CD4-positive, alpha-beta T cell treated with Interleukin-17A for 4 hours (primary cell): Measurements from ENCODE around the gene TRIM45.
A peak's percentile ranks its signal among the peaks of the same experiment; 100 is the strongest.
"Not testable (repeated sequence)": the region's sequence is repeated elsewhere in the genome, so short reads cannot be mapped to it uniquely, and the experiment has no call there.

Experiments used
- DNase-seq: peaks from one replicate; pipeline ENCODE4 v3.0.0-alpha.2; 2020; ENCODE audit warnings: mixed read lengths

Gene TRIM45

DNA sequence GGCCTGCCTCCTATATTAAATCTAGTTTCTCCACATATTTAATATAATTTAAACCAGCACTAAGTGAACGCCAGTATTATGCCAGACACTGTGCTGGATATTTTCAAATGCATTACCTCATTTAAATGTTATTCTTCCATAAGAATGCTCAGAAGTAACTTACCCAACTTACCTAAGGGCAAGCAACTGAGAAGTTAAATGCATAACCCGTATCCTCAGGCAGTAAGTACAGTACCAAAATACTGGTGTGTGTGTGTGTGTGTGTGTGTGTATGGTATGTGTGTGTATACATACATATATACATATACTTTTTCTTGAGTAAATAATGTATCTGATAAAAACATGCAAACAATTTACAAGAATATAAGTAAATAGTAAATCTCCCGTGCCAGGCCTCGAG lies 9.0 kb upstream of the TRIM45 start:
- no peak for DNase-seq

DNA sequence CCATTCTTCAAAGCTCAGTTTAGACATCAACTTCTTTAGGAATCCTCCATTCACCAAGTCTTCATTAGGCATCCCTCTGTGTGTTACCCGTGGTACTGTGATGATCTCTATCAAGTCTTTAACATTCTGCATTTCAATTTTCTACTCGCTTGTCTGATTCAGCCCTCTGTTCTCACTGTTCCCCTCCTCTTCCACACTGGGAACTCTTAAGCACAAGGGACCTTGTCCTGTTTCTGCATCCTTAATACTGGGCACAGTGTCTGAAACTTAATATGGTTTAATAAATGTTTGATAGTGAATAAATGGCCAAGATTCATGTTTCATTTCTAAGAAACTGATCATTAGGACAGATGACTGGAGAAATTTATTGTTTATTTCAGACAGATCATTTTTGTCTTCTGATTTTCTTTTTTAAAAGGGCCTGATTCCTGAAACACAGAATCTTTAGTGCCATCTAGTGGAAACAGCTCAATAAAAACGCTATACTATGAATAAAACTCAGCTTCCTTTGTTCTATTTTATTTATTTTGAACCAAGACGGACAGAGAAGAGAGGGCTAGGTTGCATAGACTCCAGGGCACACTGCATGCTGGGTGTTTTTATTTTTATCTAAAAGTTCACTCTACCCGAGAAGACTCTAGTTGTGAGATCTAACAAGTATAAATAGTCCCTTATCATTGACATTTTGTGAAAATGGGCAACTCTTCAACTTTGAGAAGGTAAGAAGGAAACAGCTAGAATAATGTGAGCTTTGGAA lies 7.0 kb upstream of the TRIM45 start:
- no peak for DNase-seq

DNA sequence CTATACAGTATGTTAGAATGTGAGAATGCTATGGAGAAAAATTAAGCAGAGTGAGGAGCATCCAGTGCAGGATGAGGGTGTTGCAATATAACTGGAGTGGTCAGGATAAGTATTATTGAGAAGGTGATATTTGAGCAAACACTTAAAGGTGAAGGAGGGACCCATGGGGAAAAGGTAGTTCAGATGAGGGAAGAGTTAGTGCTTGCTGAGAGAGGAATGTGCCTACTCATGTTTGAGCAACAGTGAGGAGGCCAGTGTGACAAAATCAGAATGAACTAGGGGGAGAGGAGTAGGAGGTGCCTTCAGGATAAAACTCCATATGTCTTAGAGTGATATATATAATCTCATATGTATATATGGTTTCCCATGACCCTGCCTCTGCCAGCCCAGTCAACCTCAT lies 6.2 kb upstream of the TRIM45 start:
- DNase-seq: no peak

DNA sequence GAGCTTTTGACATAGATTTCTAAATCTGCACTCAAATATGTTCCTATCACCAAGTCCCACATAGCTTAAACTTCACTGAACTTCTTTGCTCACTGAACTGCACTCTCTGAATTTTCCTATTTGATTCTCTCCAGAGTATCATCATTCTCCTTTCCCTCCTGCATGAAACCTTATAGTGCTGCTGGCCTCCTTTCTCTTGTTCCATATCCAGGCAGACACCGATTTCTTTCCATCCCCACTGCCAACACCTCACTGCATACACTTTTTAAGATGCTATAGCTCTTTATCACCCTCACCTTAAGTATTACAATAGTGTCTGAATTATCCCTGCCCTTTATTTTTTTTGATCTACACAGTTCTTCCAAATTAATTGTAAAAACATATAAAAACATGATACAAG lies 3.1 kb upstream of the TRIM45 start:
- DNase-seq: no peak

DNA sequence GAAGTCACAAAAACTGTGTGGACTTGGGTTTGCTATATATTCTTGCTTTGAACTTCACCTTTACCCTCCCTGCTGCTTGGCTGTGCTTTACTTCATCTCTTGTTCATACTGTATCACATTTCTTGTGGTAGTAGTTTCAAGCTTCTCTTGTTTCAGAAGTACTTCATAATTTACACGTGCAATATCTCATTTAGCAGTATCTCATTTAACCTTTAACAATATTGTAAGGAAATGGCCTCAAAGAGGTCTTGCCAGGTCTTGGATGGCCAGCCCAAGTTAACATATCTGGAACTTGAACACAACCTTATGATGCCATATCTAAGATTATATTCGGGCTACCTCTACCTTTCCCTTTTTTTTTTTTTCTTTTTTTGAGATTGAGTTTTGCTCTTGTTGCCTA lies 1.7 kb upstream of the TRIM45 start:
- no peak for DNase-seq

DNA sequence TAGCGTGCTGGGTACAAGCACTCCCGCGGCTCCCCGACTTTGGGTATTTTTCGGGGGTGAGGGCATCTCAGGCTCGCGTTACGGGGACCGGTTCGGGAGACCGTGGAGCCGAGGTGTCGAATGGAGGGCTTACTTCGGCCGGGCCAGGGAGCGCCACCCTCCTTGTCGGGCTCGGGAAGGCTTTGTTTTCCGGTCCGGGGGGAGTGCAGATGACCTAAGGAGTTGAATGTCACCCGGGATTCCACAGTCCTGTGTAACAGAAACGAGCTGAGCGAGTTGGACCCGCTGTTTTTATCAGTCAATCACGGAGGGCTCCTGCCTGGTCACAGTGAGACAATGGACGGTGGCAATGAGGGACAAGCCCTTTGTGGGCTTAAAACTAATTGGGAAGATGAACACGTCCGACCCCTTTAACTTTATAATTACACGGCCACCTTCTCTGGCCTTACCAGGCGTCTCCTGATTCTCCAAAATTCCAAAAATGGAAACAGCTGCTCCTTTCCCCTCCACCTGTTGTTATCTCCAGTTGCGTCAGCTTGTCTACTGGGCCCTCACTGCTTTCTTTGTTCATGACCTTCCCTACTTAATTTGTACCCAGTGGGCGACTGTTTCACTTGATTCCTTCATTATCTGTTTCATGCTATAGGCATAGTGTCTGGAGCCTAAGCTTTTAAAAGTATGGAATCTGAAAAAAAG lies 929 bp upstream of the TRIM45 start:
- no peak for DNase-seq

DNA sequence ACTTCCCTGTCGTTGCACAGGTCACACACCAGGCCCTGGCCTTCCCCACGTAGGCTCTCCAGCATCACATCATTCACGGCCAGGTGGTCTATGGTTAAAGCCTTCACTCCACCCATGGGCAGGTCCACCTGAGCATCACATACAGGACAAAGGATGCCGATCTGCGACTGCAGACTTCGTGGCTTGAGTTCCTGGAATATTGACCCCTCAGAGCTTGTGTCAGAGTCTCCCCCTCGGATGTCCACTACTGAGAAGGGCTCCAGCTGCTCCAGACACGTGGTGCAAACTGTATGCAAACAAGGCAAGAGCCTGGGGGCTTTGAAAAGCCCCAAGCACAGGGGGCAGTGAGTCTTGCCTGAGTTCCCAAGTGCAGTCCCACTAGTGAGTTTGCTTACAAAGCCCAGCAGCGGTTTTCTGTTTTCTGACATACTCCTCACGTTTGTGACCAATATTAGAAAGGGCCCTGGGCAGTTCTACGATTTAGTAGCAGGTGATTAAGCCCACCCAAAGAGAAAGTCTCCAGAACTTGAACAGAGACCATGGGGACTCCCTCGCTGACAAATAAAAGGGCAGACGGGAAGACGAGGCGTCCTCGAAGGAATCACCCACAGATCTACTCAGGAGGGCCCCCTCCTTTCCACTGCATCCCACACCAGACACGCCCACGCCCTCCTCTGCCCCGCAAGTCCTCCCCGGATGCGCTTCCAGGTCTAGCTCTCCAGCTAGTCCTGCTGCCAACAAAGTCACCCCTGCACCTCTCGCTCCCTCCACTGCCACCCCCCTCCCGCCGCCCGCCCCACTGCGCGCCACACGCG lies 568 bp downstream of the TRIM45 start:
- no peak for DNase-seq

DNA sequence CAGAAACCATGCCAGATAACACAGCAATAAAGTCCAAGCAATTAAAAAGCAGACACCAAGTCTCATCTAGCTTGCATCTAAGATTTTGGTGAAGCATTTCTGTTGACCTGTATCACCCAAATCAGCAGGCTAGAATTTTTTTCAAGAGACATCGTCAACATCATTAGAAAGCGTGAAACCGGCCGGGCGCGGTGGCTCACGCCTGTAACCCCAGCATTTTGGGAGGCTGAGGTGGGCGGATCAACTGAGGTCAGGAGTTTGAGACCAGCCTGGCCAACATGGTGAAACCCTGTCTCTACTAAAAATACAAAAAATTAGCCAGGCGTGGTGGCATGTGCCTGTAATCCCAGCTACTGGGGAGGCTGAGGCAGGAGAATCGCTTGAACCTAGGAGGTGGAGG lies 2.4 kb downstream of the TRIM45 start:
- not testable (repeated sequence) for DNase-seq

DNA sequence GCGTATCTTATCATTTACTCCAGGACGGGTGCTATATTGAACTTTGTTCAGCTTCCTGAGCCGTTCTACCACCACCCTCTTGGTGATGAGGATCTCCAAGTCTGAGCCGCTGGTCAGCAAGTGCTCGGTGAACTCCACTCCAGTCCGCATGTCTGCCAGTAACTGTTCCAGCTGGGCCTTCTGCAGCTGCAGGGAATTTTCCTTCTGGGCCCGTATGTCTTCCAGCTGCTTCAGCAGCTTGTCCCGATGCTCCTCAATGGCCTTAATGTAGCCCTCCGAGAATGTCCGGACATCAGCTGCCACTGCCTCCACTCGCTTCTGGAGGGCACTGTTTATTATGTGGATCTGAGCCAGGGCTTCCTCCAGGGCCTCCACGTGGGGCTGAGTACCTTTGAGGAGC lies 3.4 kb downstream of the TRIM45 start:
- DNase-seq: no peak

DNA sequence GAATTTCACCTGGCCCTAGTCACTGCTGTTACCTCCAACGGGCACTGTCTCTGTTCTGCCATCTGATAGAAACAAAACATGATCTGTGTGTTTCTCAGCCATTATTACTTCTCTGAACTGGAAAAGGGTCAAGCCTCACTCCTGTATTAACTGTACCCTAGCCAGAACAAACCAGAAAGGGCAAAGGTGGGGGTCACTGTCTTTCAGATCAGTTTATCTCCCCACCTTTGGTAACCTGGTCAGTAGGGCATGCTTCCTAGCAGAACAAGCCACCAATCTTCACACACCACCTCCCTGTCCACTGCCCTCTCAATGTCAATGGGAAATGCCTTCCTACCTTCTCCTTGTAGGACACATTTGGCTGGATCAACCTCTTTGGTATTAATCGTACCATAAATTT lies 3.9 kb downstream of the TRIM45 start:
- DNase-seq: no peak

DNA sequence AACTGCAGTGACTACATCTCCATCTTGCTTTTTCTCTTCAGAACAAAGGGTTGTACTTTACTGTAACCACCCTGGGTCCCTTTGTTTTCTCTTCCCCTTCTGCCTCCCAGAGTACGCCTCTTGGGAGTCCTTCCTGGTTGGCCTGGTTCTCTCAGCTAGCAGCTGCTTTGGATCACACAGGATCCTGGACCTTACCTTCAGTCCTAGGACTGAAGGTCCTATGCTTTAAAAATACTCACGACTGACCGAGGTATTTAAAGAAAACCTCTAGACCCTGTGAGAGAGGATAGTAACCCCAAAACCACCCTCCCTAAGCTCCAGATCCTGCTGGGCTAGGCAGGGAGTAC lies 4.8 kb downstream of the TRIM45 start:
- no peak for DNase-seq

DNA sequence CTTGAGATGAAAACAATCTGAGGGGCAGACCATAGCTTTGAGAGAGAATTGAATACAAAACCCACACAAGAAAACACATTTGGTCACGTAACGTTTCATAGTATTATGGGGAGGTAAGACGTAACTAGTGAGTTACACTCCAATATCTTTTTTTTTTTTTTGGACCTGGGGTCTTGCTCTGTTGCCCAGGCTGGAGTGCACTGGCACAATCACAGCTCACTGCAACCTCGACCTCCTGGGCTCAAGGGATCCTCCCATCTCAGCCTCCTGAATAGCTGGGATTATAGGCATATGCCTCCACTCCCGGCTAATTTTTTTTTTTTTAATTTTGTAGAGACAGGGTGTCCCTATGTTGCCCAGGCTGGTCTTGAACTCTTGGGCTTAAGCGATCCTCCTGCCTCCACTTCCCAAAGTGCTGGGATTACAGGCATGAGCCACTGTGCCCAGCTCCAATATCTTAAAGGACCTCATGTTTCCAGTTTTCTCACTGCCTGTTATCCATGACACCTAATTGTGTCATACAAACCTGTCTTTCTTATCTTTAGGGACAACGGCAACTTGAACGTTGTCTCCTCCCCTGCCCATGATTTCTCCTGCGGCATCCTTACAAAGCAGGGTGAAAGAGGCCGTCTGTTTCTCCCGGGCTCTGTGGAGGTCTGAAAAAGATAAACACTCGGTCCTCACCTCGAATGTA lies 5.3 kb downstream of the TRIM45 start:
- DNase-seq: no peak

DNA sequence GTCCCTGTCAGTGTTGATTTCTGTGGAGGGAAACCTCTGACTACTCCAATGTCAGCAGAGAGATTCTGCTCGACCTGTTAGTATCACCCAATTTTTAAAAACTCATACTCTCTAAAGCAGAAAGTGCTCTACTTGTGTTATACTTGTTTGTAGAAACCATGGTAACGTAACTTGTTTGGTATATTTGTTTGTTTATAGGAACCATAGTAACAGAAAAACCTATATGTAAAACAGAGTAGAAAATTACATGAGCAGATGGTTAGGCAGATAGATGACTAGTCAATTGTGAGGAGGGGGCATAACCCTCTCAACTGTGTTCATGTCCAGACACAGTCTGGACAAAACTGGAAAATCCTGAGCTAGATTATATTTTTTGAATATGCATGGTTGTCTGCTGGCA lies 6.7 kb downstream of the TRIM45 start:
- DNase-seq: no peak

DNA sequence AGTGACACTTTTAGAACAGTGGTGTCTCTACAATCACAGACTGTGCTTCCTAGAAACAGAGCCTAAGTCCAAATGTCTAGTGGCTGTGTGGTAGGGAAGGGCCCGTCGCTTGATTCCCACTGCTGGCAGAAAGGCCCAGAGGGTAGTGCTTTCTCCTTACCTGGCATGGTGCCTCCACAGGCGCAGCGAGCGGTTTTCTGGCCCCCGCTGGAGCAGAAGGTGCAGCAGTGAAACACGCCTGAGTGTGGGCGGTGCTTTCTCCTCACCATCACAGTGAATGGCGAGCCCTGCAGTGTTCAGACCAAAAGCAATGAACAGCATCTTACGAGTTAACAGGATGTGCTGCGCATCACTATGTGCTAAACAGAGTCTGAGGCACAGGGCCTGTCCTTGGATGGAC lies 8.3 kb downstream of the TRIM45 start:
- no peak for DNase-seq

DNA sequence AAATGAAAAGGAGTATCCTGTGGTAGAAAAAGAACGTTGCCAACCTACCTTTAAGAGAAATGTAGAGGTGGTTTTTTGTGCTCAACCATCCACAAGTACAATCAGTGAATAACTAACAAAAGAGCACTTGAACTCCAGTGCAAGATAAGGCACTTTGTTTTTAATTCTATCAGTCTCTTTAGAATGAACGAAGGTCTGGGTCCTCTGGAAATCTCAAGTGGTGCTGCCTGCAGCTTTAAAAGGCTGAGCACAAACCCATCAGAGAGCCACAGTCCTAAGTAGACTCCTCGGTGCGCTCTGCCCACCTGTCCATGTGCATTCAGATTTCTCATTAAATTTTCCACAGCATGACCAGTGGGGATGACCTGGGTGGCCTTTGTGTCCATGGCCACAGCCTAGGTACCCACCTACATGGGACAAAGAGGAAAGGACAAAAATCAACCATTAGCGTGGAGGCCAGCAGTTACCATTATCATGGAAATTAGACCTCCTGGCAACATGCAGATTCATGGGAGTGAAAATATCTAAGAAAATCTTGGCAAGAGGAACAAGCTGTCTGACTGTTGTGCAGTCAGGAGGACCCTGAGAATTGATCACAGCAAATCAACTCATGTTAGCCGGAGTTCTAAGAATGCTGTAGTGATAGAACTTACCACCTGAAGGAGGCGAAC lies 9.4 kb downstream of the TRIM45 start:
- DNase-seq: no peak

DNA sequence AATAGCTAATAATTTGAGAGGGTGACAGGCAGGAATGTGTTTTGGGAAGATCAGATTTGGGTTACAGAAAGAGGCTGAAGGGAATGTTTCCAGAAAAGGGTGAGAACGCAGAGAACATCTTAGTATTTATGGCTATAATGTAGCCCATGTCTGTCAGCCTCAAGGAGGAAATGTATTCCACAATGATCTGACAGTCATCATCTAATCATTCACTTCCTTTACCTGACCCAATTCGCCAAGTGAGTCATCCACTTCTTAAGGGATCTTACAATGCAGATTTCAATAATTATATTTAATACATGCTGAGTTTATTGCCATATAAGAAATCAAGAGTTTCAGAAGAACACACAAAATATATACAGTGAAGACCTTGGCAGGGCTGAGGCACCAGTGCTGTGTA lies 10.8 kb downstream of the TRIM45 start:
- no peak for DNase-seq

DNA sequence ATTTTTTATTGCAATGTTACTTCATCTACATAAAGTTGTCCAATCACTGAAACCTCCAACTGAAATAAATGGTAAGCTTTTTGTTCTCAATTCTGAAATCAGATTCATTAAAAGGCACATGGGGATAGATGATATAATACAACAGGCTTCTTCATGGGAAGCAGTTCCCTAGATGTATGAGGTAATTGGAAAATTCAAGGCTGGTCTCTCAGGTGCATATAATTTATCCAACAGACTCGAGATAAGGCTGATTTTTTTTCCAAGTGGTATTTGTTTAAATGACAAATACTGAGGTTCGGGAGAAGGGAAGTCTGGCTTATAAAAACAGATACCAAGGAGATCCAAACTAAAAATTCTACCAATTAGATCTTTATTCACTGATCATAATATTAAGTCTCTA lies 14.2 kb downstream of the TRIM45 start:
- DNase-seq: no peak

DNA sequence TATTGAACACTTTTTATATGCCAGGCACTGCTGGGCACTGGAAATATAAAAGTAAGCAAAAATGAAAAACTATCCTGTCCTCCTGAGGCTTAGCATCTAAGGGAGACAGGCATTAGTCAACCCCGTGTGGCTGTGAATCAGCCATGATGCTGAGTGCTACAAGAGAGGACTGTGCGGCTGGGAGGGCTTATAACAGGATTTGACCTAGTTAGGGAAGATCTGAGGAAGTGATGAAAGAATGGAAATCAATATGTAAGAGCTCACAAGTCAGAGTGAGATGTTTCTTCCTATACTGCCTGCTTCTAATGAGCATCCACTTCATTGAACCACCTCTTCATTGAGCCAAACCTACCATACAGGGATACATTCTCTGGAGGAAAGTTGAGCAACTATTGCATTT lies 15.1 kb downstream of the TRIM45 start:
- DNase-seq: peak; percentile 19

DNA sequence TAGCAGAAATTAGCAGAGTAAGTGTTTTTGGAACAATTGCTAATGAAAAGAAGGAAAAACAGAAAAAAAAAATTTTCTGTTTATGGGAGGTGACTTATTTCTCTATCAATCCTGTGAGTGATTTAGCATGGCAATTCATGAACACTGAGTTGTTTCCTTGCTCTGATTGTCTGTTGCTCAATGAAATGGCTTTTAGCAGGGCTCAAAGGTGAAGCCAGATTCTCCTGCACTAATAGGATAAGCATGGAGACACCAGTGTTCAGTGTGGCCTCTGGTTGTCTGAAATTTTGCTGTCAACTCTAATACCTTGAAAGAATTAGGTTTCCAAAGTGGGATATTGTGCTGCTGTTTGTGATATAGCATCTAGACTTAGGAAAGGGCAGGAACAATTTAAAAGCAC lies 15.8 kb downstream of the TRIM45 start:
- no peak for DNase-seq

DNA sequence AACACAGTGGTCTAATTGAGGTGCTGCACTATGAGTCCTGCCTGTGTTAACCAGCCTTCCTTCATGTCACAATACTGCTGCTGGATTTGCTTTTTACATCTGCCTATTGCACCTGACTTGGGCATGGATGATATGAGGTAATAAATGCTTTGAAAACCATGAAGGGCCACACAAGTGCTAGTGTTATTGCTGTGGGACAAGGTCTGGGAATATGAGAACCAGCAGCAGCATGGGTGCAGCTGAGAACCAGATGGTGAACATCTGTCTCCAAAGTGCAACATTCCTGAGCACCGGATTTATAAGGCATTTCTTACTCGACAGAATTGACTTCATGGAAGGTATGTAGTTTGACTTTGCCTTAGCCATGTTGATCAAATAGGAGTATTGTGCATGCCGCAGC lies 16.6 kb downstream of the TRIM45 start:
- DNase-seq: no peak

DNA sequence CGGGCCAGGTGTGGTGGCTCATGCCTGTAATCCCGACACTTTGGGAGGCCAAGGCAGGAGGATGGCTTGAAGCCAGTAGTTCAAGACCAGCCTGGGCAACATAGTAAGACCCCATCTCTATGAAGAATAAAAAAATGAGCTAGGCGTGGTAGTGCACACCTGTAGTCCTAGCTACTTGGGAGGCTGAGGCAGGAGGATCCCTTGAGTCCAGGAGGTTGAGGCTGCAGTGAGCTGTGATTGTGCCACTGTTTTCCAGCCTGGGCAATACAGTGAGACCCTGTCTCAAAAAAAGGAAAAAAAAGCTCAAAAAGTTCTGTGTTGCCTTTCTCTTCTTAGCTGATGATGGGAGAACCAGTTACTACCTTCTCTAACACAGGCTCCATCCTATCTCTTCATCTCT lies 19.7 kb downstream of the TRIM45 start:
- not testable (repeated sequence) for DNase-seq

DNA sequence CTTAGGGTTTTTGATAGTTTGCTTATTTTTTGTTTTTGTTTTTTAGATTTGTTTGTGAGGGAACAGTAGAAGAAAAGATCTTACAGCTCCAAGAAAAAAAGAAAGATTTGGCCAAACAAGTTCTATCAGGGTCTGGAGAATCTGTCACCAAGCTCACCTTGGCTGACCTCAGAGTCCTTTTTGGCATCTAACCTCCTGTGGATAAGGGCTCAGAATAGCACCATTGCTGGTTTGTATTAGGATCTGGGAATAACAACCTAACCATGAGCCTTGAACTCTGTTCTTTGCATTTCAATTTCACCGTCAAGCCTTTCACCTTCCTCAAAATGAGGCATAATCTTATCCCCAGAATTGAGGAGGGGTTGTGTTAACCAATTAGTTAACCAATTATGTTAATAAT lies 20.2 kb downstream of the TRIM45 start:
- DNase-seq: no peak
